ENCODE measurements around the gene FN3K.
"Not testable (repeated sequence)": the region's sequence is repeated elsewhere in the genome, so short reads cannot be mapped to it uniquely, and the experiment has no call there.

FN3K gene

GRCh38 chr17:82775001-82775823 is 39.8 kb downstream of the FN3K start:
- DNase-seq (ENCODE audit: low read depth) = no peak

- no peak for DNase-seq (ENCODE audit: low read depth)
Observed at GRCh38 chr17:82776454-82776853, 41.0 kb downstream of the FN3K start.

- not testable (repeated sequence) for DNase-seq (ENCODE audit: low read depth)
Observed at GRCh38 chr17:82777778-82778375, 42.5 kb downstream of the FN3K start.

GRCh38 chr17:82779541-82779940 is 44.1 kb downstream of the FN3K start:
- no peak for DNase-seq (ENCODE audit: low read depth)

GRCh38 chr17:82780195-82780594 is 44.8 kb downstream of the FN3K start:
- DNase-seq (ENCODE audit: low read depth) = no peak

- DNase-seq (ENCODE audit: low read depth) = no peak
Observed at GRCh38 chr17:82780971-82781893, 45.8 kb downstream of the FN3K start.

GRCh38 chr17:82781894-82782274 is 46.5 kb downstream of the FN3K start:
- DNase-seq (ENCODE audit: low read depth) = peak; percentile 74

GRCh38 chr17:82782657-82783207 is 47.3 kb downstream of the FN3K start:
- no peak for DNase-seq (ENCODE audit: low read depth)

- DNase-seq (ENCODE audit: low read depth) = no peak
Observed at GRCh38 chr17:82783498-82783897, 48.1 kb downstream of the FN3K start.

GRCh38 chr17:82785581-82785980 is 50.2 kb downstream of the FN3K start:
- DNase-seq (ENCODE audit: low read depth) = not testable (repeated sequence)

GRCh38 chr17:82786427-82786826 is 51.0 kb downstream of the FN3K start:
- no peak for DNase-seq (ENCODE audit: low read depth)

- no peak for DNase-seq (ENCODE audit: low read depth)
Observed at GRCh38 chr17:82787081-82787848, 51.9 kb downstream of the FN3K start.

- DNase-seq (ENCODE audit: low read depth) = no peak
Observed at GRCh38 chr17:82788206-82789001, 53.0 kb downstream of the FN3K start.

GRCh38 chr17:82789051-82789592 is 53.7 kb downstream of the FN3K start:
- no peak for DNase-seq (ENCODE audit: low read depth)

- no peak for DNase-seq (ENCODE audit: low read depth)
Observed at GRCh38 chr17:82789806-82790205, 54.4 kb downstream of the FN3K start.

GRCh38 chr17:82790391-82790790 is 55.0 kb downstream of the FN3K start:
- DNase-seq (ENCODE audit: low read depth) = no peak

- no peak for DNase-seq (ENCODE audit: low read depth)
Observed at GRCh38 chr17:82791532-82791931, 56.1 kb downstream of the FN3K start.

- no peak for DNase-seq (ENCODE audit: low read depth)
Observed at GRCh38 chr17:82793974-82794630, 58.7 kb downstream of the FN3K start.

GRCh38 chr17:82794781-82795482 is 59.5 kb downstream of the FN3K start:
- DNase-seq (ENCODE audit: low read depth) = no peak

Measured in stimulated activated CD8-positive, alpha-beta memory T cell treated with anti-CD3 and anti-CD28 coated beads, Interleukin-15, amount 100 ng/mL, for 1 hour (primary cell).